HEK293 (cell line): ENCODE results near the gene MAP3K7CL.

Experiments used
- GLI2 ChIP-seq: fragments of 450-650 bp; formaldehyde crosslinking; IDR thresholded peaks from 2 replicates; pipeline ENCODE4; 2017; ENCODE audit warnings: missing biosample characterization, missing genetic modification characterization, low read depth, borderline replicate concordance
- GLIS2 ChIP-seq: fragments of 450-650 bp; formaldehyde crosslinking; IDR thresholded peaks from 2 replicates; pipeline ENCODE4 v1.5.1; 2016; ENCODE audit warnings: missing biosample characterization, missing genetic modification characterization
- PRDM1 ChIP-seq: fragments of 450-650 bp; formaldehyde crosslinking; IDR thresholded peaks from 2 replicates; pipeline ENCODE4; 2016; ENCODE audit warnings: missing biosample characterization, missing genetic modification characterization
- PRDM10 ChIP-seq: fragments of 450-650 bp; formaldehyde crosslinking; IDR thresholded peaks from 2 replicates; pipeline ENCODE4 v1.5.1; 2016; ENCODE audit warnings: missing biosample characterization, missing genetic modification characterization
- REPIN1 ChIP-seq: fragments of 450-650 bp; formaldehyde crosslinking; IDR thresholded peaks from 2 replicates; pipeline ENCODE4 v1.5.1; 2017; ENCODE audit warnings: missing biosample characterization, missing genetic modification characterization, low read depth
- SP2 ChIP-seq: fragments of 450-650 bp; formaldehyde crosslinking; IDR thresholded peaks from 2 replicates; pipeline ENCODE4 v1.5.1; 2016; ENCODE audit warnings: missing biosample characterization, missing genetic modification characterization
- YY2 ChIP-seq: fragments of 450-650 bp; formaldehyde crosslinking; IDR thresholded peaks from 2 replicates; pipeline ENCODE4 v1.5.1; 2016; ENCODE audit warnings: missing biosample characterization, missing genetic modification characterization
- ZBTB10 ChIP-seq: fragments of 450-650 bp; formaldehyde crosslinking; IDR thresholded peaks from 2 replicates; pipeline ENCODE4 v1.5.1; 2016; ENCODE audit warnings: missing biosample characterization, missing genetic modification characterization
- ZBTB11 ChIP-seq: fragments of 450-650 bp; formaldehyde crosslinking; conservative IDR thresholded peaks from 2 replicates; pipeline ENCODE4 v1.5.1; 2016; ENCODE audit warnings: low read depth, missing biosample characterization, missing genetic modification characterization
- ZBTB20 ChIP-seq: fragments of 450-650 bp; formaldehyde crosslinking; IDR thresholded peaks from 2 replicates; pipeline ENCODE4 v1.5.1; 2016; ENCODE audit warnings: missing biosample characterization, missing genetic modification characterization
- ZBTB26 ChIP-seq: fragments of 450-650 bp; formaldehyde crosslinking; optimal IDR thresholded peaks from 2 replicates; pipeline ENCODE3; 2016; ENCODE audit warnings: missing biosample characterization, mild to moderate bottlenecking, missing genetic modification characterization
- ZBTB48 ChIP-seq: fragments of 450-650 bp; formaldehyde crosslinking; IDR thresholded peaks from 2 replicates; pipeline ENCODE4 v1.5.1; 2016; ENCODE audit warnings: missing biosample characterization, missing genetic modification characterization
- ZNF155 ChIP-seq: fragments of 450-650 bp; formaldehyde crosslinking; IDR thresholded peaks from 2 replicates; pipeline ENCODE4 v1.5.1; 2016; ENCODE audit warnings: missing biosample characterization, missing genetic modification characterization
- ZNF184 ChIP-seq: fragments of 450-650 bp; IDR thresholded peaks from 2 replicates; pipeline ENCODE4 v1.5.1; 2018; ENCODE audit warnings: missing biosample characterization, mild to moderate bottlenecking, missing genetic modification characterization
- ZNF214 ChIP-seq: fragments of 450-650 bp; formaldehyde crosslinking; IDR thresholded peaks from 2 replicates; pipeline ENCODE4 v1.5.1; 2017; ENCODE audit warnings: missing biosample characterization, mild to moderate bottlenecking, missing genetic modification characterization, borderline replicate concordance
- ZNF223 ChIP-seq: fragments of 450-650 bp; formaldehyde crosslinking; IDR thresholded peaks from 2 replicates; pipeline ENCODE4 v1.5.1; 2016; ENCODE audit warnings: missing biosample characterization, missing genetic modification characterization
- ZNF280C ChIP-seq: fragments of 450-650 bp; formaldehyde crosslinking; IDR thresholded peaks from 2 replicates; pipeline ENCODE4 v1.5.1; 2016; ENCODE audit warnings: missing biosample characterization, missing genetic modification characterization
- ZNF350 ChIP-seq: fragments of 450-650 bp; formaldehyde crosslinking; IDR thresholded peaks from 2 replicates; pipeline ENCODE4 v1.5.0; 2017; ENCODE audit warnings: missing biosample characterization, mild to moderate bottlenecking, missing genetic modification characterization
- ZNF426 ChIP-seq: fragments of 450-650 bp; formaldehyde crosslinking; IDR thresholded peaks from 2 replicates; pipeline ENCODE4 v1.5.1; 2017; ENCODE audit warnings: missing biosample characterization, missing genetic modification characterization, mild to moderate bottlenecking, inconsistent platforms, moderate library complexity
- ZNF510 ChIP-seq: fragments of 450-650 bp; formaldehyde crosslinking; IDR thresholded peaks from 2 replicates; pipeline ENCODE4 v1.5.1; 2018; ENCODE audit warnings: mild to moderate bottlenecking, missing genetic modification characterization, missing biosample characterization; ENCODE audit not compliant: insufficient replicate concordance
- ZNF561 ChIP-seq: fragments of 450-650 bp; IDR thresholded peaks from 2 replicates; pipeline ENCODE4 v1.5.1; 2018; ENCODE audit warnings: missing biosample characterization, missing genetic modification characterization, borderline replicate concordance
- ZNF654 ChIP-seq: fragments of 450-650 bp; formaldehyde crosslinking; IDR thresholded peaks from 2 replicates; pipeline ENCODE4 v1.5.1; 2016; ENCODE audit warnings: low read depth, missing biosample characterization, missing genetic modification characterization
- ZNF707 ChIP-seq: fragments of 450-650 bp; formaldehyde crosslinking; IDR thresholded peaks from 2 replicates; pipeline ENCODE4 v1.5.1; 2016; ENCODE audit warnings: missing biosample characterization, missing genetic modification characterization
- ZNF830 ChIP-seq: fragments of 450-650 bp; IDR thresholded peaks from 2 replicates; pipeline ENCODE4 v1.5.0; 2018; ENCODE audit warnings: missing biosample characterization, missing genetic modification characterization, low read depth, mild to moderate bottlenecking, moderate library complexity

MAP3K7CL gene

DNA sequence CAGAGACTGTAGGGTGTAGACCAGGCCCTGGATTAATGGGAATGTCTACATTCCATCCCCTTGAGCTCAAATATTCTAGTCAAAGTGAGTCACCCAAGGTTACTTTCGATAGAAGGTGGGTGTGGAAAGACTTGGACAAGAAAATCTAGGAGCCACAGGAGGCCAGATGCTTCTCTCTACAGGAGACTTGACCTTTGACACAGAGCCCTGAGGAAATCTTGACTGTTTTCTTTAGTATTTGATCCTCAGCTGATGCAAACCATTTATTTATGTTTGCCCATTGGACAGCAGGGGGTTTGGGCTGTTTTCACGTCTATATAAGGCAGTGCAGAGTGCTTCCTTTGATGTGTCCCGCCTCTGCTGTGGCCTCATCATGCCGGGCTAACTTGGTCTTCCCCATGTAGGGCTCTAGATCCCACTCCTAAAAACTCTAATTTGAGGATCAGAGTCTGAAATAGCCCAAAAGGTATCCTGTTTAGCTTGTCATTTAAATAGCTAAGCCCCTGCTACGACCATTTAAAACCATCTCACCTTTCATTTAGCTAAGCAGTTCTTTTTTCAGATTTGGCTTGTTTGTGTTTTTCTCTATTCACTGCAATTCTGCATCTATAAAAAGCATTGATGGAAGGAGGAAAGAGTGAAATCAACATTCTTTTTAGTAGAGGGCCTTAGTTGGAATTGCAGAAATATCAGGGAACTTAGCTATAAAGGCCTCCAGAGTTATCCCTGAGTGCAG, 15.5 kb upstream of the MAP3K7CL start (continued):
- TF ChIP-seq ZBTB11, result no peak
- TF ChIP-seq PRDM10, result peak; percentile 50; the same call in 1 of the 2 replicates
- TF ChIP-seq ZNF561, result peak; percentile 59; the same call in 1 of the 2 replicates
- no peak for TF ChIP-seq ZNF280C (tag by site-specific recombination)
- no peak for TF ChIP-seq ZBTB20 (tag by site-specific recombination)
- TF ChIP-seq ZNF155 (tag by site-specific recombination), result no peak
- TF ChIP-seq REPIN1, result no peak
- no peak for TF ChIP-seq ZNF830 (tag by site-specific recombination)
- TF ChIP-seq GLIS2 (tag by site-specific recombination), result no peak
- no peak for TF ChIP-seq ZBTB48 (tag by site-specific recombination)
- no peak for TF ChIP-seq ZBTB10 (tag by site-specific recombination)
- TF ChIP-seq PRDM1 (tag by site-specific recombination), result no peak
- TF ChIP-seq ZNF707 (tag by site-specific recombination), result no peak
- no peak for TF ChIP-seq YY2
- no peak for TF ChIP-seq ZNF350
- no peak for TF ChIP-seq ZBTB26
- TF ChIP-seq ZNF426 (tag by site-specific recombination), result no peak
- TF ChIP-seq GLI2 (tag by site-specific recombination), result no peak
- no peak for TF ChIP-seq ZNF223 (tag by site-specific recombination)
- no peak for TF ChIP-seq ZNF510
- no peak for TF ChIP-seq ZNF654 (tag by site-specific recombination)
- no peak for TF ChIP-seq ZNF214 (tag by site-specific recombination)
- no peak for TF ChIP-seq SP2 (tag by site-specific recombination)
- no peak for TF ChIP-seq ZNF184 (tag by site-specific recombination)
